Smooth muscle cell of the umbilical artery (primary cell): ENCODE measurements around the gene CDK5. TPM values are rescaled to one million over a fixed set of nuclear protein-coding genes. Genes with fewer than 3 reads are reported as not detected.

Experiments
- total RNA-seq: library from RNA; depleted of rRNA; stranded (reverse); fragments of >200 nt; gene quantifications from 2 replicates; pipeline ENCODE4 v1.2.3, GENCODE V29; 2014

CDK5 gene
- 21.5 and 34.1 TPM in 2 replicates for total RNA-seq

DNA sequence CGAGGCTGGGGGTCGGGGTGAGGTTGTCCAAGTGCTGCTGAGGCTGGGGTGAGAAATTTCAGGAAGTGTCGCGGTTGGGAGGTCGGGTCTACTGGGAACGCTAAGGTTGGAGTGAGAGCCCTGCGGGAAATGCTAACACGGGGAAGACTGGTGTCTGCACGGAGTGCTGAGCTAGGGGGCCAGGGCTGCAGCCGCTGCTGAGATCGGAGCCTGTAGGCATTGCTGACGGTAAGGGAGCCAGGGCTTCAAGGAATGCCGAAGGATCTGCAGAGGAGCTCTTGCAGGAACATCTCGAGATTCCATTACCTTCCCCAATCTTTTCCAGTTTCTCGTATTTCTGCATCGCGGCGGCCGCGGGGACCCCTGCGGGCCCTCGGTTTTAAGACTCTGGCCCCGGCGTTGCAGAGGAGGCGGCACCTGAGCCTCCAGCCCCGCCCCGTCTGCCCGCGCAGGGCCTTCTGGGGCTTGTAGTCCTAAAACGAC is at the start of gene CDK5:
Gene CDK5 (minus strand): TSS at position 392 of the 483 bp plus-strand sequence. CDS start 49 bp downstream, at position 343.

DNA sequence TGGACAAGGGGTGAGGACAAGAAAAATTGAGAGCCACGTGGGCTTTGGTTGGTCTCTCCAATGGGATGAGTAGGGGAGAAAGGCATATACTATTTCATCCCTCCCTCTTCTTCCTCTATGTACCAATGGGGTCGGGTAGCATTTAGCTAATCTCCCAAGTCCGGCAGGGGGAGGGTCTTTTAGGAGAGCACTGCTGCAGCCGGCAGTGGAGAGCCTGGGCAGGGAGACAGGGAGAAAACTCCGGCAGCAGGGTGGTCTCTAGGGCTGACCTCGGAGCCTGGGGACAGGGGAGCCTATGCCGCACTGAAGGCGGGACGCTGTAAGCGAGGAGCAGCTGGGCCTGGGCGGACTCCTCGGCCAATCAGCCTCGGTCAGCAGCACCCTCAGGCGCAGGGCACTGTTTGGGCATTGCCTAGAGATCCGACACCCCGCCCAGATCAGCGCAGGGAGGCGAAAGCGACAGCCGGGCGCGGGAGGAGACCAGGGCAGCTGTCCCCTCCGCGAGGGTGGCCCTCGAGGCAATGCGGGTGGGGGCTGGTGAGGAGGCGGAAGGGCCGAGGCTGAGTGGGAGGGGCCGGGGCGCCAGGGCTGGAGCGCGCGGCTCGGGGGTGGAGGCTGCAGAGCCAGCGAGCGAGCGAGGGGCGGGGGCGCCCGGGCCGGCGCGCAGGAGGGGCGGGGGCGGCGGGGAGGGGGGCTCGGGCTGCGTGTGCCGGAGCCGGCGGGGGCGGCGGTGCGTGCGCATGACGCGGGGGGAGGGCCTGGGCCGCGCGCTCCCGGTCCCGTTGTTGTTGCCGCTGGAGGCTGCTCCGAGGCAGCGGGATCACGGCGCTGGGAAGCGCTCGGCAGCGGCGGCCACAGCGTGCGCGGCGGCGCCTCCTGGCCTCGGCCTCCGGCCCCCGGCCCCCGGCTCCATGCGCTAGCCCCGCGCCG is 28.3 kb upstream of the CDK5 start, which contains the start of gene AGAP3:
Gene AGAP3 (plus strand): TSS at position 785 of the 930 bp plus-strand sequence. CDS start 267 bp downstream, outside the sequence.

DNA sequence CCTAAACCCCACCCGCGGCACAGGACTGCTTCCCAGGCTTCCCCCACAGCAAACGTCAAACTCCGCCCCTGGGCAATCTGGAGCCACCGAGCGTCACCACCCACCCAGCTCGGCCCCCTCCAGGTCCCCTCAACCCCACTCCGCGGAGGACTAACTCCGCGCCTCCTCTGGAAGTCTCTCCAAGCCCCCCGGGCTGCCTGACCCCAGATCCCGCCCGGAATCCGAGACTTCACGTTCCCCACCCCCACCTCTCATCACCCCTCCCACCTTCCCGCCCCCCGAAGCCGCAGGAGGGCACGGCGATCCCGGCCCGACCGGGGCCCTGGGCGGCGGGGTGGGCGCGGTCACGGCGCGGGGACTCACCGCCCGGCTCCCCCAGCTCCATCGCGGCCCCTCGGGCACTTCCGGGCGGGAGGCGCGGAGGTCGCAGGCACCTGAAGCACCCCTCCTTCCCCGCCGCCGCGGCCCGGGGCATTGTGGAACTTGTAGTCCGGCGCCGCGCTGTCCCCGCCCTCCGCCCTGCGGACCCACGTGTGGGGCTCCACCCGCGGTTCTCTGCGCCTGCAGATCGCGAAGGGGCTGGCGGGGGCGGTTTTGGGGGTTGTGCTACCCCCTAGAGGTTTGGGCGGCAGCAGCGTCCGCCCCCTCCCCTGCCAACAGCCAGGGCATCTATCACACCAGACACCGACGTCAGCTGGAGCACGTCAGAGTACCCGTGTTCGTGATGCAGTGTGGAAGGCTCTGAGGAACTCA is 25.6 kb upstream of the CDK5 start, which contains the start of gene TMUB1:
Gene TMUB1 (minus strand): TSS at position 423 of the 753 bp plus-strand sequence. CDS start 930 bp downstream, outside the sequence.

DNA sequence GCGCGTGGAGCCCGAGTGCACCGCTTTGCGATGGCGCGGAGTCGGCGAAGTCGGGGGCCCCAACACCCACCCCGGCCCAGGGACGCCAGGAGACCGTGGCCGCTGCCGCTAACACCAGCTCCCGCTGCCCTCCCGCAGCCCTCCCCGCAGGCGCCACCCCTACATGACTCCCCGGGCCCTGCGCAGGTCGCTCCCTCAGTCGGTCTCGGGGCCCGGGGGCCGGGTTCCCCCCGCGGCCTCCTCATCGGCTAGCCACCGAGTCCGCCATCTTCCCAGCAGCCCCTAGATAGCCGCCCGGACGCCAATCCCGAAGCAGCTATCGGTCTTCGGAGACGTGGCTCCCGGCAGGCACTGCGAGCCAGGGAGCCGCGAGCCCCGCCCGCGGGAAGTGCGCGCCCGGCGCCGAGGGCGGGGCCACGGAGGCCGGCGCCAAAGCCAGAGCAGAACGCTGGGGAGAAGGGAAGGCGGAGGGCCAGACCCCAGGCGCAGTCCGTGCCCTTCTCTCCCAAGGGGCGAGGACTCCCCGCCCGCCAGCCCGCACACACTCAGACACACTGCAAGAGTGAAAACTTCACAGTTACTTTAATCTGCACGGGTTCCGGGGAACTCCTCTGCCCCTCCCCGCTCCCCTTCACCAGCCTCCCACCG is 22.9 kb upstream of the CDK5 start, which contains the start of gene FASTK:
Gene FASTK (minus strand): TSS at position 288 of the 648 bp plus-strand sequence. CDS start 43 bp downstream, at position 245.

DNA sequence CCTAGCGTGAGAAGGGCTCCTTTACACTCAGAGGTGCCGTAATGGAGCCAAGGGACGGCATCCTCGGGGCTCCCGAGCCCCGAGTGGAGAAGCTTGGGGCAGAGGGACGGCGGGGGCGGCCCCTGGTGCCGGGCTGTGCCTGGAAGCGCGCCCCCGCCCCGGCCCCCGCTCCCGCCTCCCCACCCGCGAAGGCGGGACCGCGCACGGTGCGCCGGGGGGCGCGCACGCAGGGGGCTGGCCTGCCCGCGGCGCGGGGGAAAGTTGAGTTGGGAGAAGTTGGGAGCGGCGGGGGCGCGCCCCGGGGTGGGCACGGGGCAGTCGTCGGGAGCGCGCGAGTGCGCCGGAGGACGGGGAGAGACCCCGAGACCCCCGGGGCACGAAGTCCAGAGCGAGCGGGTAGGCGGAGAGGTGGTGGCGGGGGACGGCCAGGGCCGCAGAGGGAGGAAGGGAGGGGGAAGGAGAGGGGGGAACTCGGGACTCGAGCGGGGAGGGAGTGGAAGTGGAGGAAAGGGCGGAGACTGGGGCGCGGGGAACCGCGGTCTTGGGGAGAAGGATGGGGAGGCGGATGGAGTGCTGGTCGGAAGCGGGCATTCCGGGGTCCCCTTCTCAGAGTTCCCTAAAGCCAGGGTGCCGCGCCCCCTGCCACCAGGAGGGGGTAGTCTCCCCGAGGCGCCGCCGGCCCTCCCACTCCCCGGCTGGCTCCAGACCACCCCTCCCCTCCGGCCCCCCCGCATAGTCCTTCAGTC is 1.8 kb upstream of the CDK5 start, which contains the start of gene SLC4A2:
Gene SLC4A2 (plus strand): TSS at position 223 of the 746 bp plus-strand sequence. CDS start 2,399 bp downstream, outside the sequence.

DNA sequence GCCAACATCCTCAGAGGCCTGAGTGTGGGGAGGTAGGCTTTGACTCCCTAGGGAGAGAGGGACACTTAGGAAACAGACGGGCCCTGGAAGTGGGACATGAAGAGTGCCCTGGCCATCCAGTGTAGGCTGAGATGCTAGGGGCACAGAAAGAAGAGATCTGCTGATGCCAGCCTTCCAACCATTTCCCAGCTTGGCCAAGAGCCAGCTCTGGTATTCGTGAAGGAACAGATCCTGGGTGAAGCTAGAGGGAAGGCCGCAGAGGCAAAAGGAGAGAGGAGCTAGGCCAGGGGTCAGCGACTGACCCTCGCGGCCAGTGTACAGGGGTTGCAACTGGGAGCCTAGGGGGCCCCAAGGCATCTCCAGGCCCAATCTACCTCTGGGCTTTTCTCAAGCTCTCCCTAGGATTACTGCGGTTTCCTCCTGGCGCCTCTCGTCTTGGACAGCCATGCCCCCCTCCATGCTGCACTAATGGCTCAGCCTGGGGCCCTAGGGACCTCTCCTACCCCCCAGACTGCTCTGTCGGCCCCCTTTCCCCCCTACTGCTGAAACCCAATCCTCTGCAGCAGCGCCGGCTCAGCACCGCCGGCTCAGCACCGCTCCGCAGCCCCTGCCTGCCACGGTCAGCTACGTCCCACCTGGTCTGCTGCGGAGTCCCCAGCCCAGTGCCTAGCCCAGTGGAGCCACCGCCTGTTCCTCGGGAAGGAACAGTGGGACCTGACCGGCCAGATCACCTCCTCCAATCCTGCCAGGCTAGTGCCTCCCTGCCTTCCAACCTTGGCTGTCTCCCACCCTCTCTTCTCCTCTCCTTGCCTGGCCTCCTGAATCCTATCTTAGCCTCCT is 9.5 kb downstream of the CDK5 start, which contains the start of gene ASIC3:
Gene ASIC3 (plus strand): TSS at position 556 of the 840 bp plus-strand sequence. CDS start 355 bp downstream, outside the sequence.

DNA sequence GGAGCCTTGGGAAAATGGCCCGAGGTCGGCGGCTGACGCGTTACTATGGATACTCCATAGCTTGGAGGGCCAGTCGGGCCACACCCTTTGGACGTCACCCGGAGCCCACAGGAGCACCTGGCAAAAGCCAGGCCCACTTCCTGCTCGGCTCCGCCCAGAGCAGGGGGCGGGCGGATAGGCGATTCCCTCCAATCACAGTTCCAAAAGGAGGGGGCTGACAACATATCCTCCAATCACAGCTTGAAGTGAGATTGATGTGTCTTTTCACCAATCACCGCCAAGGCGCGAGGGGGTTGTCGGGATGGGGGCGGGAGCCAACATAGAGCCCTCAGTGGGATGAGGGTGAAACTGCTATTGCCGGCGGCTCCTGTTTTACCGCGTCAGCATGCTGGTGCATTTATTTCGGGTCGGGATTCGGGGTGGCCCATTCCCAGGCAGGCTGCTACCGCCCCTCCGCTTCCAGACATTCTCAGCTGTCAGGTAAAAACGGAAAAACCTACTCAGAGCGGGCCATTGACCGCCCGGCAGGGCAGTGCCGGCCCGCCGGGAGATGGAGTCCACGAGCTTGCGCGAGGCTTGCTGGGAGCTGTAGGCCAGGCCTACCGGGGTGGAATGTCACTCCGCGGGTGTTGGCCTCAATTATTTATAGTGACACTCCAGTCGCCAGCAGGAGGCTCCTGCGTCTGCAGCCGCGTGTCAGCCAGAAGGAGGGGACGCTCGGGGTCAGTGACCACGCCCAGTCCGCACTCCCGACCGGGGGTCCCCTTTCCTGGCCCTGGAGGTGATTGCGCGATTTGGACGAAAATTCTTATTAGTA is 29.4 kb downstream of the CDK5 start, which contains the start of gene ABCB8:
Gene ABCB8 (plus strand): TSS at position 320 of the 817 bp plus-strand sequence. CDS start 66 bp downstream, at position 386.

DNA sequence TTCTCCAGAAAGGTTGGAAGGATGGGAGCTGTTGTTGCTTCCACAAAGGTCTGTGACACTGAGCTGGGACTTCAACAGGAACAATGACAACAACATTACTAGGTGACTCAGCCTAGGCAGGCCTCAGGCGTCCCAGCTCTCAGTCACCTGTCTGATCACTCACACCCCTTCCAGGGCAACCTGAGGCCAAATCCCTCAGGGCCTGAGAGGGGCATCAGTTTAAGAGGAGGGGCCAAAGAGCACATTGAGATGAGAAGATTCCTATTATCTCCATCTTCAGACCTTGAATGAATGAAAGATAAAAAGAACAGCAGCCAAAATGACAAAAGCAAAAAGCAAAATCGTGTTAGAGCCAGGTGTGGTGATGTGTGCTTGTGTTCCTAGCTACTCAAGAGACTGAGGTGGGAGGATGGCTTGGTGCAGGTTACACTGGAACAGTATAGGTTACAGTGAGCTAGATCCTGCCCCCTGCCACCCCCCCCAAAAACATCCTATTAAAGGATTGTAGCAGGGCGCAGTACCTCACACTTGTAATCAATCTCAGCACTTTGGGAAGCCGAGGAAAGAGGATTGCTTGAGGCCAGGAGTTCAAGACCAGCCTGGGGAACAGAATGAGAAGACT is 33.2 kb downstream of the CDK5 start, which contains the start of gene ATG9B:
Gene ATG9B (minus strand): TSS at position 60 of the 622 bp plus-strand sequence. CDS start 71 bp downstream, outside the sequence.

Other genes with a start within 250 kb of the CDK5 start
- not detected in 2 replicates for gene AOC1, start 205.4 kb downstream of the CDK5 start, total RNA-seq
- 2.7 and 3.8 TPM in 2 replicates for gene KCNH2, start 79.6 kb downstream of the CDK5 start, total RNA-seq
- gene NOS3, start 66.9 kb downstream of the CDK5 start, total RNA-seq, result 2.1 and 6.5 TPM in 2 replicates
- 1.6 and 2.1 TPM in 2 replicates for gene ATG9B, start 33.4 kb downstream of the CDK5 start, total RNA-seq
- gene ABCB8, start 29.4 kb downstream of the CDK5 start, total RNA-seq, result 38.6 and 45.9 TPM in 2 replicates
- 0.05 TPM in 1 of 2 replicates, not detected in the other for gene ASIC3, start 9.4 kb downstream of the CDK5 start, total RNA-seq
- gene SLC4A2, start 1.7 kb upstream of the CDK5 start, total RNA-seq, result 92.3 and 104 TPM in 2 replicates
- 62.7 and 88.8 TPM in 2 replicates for gene FASTK, start 22.9 kb upstream of the CDK5 start, total RNA-seq
- gene TMUB1, start 25.6 kb upstream of the CDK5 start, total RNA-seq, result 20.2 and 25.5 TPM in 2 replicates
- gene AGAP3, start 28.6 kb upstream of the CDK5 start, total RNA-seq, result 44.2 and 84.8 TPM in 2 replicates
- not detected in 2 replicates for gene GBX1, start 109.8 kb upstream of the CDK5 start, total RNA-seq
- not detected in 2 replicates for gene ASB10, start 129.4 kb upstream of the CDK5 start, total RNA-seq
- gene H2BK1, start 152.6 kb upstream of the CDK5 start, total RNA-seq, result not detected in 2 replicates
- gene ABCF2, start 169.3 kb upstream of the CDK5 start, total RNA-seq, result 71.6 and 85.4 TPM in 2 replicates
- gene CHPF2, start 174.6 kb upstream of the CDK5 start, total RNA-seq, result 158 and 194 TPM in 2 replicates
- gene SMARCD3, start 190.8 kb upstream of the CDK5 start, total RNA-seq, result 25.7 and 41.3 TPM in 2 replicates